NCI-H1105 treated with DMSO at 0.1 percent for 48 hours (cell line): ENCODE results near the gene PODNL1.

Experiments
- DNase-seq: peaks from one replicate; lab custom pipeline; 2025; lab: John Stamatoyannopoulos, UW

PODNL1 gene

GRCh38 chr19:13890136-13890535 is 48.1 kb downstream of the PODNL1 start:
- no peak for DNase-seq

DNA sequence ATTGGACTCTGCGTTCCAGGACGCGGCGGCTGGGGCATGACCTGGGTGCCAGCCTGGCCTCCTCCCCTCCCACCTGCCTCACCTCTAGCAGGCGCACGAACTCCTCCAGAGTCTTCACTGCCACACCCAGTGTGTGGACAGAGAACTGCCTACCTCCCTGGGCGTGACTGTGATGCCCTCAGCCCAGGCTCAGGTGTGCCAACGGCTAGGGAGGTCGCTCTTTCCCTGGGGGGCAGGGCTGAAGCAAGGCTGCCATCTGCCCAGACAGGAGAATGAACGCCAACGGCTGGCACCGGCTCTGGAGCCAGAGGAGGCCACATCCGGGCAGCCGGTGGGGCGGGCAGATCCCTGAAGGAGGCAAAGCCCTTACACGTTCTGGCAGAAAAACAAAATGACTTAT is 49.9 kb downstream of the PODNL1 start:
- DNase-seq: no peak

- no peak for DNase-seq
These were observed 50.7 kb downstream of the PODNL1 start for GRCh38 chr19:13887517-13887916.

DNA sequence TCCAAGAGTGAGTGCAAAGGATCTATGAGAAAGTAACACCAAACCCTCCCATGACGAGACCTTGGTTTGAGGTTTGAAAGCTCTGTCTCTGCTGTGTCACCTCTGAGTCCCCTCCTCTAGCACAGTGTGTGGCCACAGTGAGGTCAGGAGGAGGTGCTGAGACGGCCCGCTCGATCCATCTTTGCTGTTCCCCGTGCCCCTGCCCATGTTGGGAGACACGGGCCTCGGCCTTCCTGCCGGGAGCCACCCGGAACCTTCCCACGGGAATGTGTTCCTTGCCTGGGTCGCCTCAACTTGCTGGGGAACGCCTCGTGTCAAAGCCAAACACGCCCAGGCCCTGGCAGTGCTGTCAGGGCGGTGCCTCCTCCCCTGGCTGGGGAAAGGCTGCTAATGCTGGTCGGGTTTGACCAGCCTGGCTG is 51.2 kb downstream of the PODNL1 start:
- no peak for DNase-seq

DNA sequence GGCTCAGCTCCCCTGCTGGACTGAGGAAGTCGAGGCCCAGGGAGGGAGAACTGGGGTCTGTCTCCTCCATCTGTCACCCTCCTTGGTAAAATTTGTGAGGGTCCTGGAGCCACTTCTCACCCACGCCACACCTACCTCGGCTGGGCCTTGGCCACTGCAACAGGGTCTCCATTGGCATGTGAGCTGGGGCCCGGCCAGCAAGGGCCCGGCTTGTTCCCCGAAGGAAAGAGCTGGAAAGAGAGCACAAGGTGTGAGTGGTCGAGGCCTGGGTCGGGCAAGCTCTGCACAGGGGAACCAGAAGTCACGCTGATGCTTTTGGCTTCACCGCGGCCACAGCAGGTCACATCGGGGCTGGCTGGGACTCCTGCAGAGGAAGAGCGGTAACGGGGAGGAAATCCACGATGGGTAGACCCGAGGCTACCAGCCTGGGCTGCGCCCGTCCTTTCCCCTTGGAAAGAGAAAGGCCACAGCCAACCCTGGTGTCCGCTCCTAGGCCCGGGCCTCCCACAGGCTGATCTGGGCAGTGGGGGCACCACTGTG is 52.3 kb downstream of the PODNL1 start:
- DNase-seq: no peak

DNA sequence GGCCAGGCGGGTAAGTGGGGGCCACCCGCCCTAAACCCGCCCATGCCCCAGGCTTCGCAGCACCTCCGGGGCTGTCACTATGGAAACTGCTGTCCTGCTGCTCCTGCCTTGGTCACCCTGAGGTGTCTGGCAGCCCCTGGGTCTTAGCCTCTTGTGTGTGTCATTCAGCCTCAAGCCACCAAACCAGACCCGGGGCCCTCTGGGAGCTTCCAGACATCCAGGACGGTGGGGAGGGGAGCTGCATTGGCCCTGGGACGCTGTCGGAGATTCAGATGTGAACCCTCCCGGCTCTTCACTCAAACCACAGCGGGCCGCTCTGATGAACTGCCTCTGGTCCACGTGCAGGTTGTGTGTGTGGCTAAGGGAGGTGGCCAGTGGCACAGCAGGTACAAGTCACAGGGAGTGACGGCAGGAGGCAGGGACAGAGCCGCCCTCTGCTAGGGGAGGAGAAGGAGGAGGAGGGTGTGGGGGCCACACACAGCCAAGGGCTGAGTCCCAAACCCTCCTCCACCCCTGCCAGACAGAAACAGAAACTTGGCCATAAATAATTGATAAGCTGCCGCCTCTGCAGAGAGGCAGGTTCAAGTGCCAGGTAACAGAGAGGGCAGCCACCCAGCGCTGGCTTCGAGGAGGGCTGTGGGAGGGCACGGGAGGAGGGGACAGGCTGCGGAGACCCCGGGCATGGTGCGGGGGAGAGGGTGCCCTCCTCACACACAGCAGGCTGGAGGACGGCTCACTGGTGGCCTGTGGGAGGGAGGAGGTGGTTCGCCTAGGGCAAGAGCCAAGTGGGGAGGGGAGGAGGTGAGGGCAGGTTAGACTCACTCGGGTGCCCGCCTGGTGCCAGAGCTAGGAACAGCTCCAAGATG is 53.3 kb downstream of the PODNL1 start:
- peak; percentile 66 for DNase-seq

DNA sequence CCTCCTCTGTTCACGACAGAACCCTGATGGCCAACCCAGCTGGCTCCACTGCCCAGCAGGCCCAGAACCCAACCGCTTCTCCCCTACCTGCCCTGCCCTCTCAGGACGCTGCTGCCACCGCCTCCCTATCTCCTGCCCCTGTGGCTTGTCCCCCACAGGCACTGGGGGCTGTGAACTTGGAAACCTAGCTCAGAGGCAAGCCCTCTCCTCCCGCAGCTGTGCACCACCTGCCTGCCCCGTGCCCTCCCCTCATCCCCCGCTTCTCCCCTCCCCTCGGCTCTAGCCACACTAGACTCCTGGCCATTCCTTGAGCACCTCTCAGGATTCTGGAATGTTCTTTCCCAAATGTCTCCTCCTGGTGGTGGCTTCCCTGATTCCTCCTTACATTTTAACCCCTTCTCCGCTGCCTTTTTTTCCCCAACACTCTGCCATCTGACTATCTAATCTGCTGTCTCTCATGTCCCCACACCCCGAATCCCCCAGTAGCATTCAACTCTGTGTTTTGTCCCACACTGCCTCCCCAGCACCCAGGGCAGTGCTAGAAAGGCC is 54.6 kb downstream of the PODNL1 start:
- DNase-seq: no peak

DNA sequence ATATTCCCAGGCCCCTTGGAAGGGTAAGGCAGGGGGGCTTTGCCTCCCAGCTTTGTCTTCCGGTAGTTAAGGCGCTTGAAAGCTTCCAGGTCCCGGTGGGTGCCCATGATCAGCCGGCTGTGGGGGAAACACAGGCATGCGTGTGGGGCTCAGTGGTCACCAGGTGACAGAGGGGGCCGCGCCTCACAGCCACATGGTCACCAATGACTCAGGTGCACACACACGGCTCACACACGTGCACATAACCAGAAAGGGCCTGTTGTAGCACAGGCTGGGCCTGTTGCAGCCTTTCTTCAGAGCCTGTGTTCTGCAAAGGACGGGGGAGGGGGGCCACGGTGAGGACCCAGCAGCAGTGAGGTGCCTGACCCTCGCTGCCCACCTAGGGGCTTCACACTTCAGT is 55.4 kb downstream of the PODNL1 start:
- no peak for DNase-seq

DNA sequence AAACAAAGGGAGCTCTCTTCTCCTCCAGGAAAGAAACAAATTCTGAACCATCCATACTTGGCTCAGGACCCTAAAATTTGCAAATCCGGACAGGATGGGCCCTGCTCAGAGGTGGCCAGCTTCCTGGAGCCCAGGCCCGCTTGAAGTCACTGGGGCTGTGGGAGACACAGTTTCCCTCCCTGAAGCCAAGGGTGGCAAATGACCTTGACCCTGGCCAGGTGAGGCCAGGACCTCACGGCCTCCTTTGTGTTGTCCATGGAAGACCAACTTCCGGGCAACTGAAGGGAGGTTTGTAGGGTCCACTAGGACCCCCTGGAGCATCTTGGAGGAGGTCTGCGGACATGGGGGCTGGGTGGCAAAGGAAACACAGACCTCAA is 55.8 kb downstream of the PODNL1 start:
- DNase-seq: no peak

- no peak for DNase-seq
These were observed 56.4 kb downstream of the PODNL1 start for GRCh38 chr19:13881692-13882418.

- DNase-seq: no peak
These were observed 56.9 kb downstream of the PODNL1 start for GRCh38 chr19:13881251-13881691.
